Amygdala (tissue), 56 donors: ENCODE results near the gene EXT2.

Source experiments
- DNase-seq, 56 donors: peaks; one replicate each; lab custom pipeline; 2025; lab: John Stamatoyannopoulos, UW

Gene EXT2

GRCh38 chr11:44083906-44084305 is 11.6 kb upstream of the EXT2 start:
- DNase-seq = peak in 3 of 56 donors; percentile 7 to 11 (median 9)

- no peak for DNase-seq
These were observed 10.1 kb upstream of the EXT2 start for GRCh38 chr11:44085330-44085729.

DNA sequence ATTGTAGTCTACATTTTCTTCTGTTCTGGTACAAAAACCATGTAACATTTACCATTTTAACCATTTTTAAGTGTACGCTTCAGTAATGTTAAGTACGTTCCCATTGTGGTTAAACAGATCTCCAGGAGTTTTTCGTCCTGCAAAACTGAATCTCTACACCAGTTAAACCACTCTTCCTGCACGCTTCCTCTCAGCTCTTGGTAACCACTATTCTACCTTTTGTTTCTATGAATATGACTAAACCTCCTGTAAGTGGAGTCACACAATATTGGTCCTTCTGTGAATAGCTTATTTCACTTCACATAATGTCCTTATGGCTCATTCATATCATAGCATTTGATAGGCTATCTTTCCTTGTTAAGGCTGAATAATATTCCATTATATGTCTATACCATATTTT is 7.1 kb upstream of the EXT2 start:
- DNase-seq = no peak

GRCh38 chr11:44088871-44089270 is 6.6 kb upstream of the EXT2 start:
- DNase-seq = no peak

GRCh38 chr11:44090539-44090938 is 4.9 kb upstream of the EXT2 start:
- no peak for DNase-seq

- DNase-seq = peak in 50 of 56 donors; percentile 10 to 92 (median 54)
These were observed 1.1 kb upstream of the EXT2 start for GRCh38 chr11:44094260-44094868.

DNA sequence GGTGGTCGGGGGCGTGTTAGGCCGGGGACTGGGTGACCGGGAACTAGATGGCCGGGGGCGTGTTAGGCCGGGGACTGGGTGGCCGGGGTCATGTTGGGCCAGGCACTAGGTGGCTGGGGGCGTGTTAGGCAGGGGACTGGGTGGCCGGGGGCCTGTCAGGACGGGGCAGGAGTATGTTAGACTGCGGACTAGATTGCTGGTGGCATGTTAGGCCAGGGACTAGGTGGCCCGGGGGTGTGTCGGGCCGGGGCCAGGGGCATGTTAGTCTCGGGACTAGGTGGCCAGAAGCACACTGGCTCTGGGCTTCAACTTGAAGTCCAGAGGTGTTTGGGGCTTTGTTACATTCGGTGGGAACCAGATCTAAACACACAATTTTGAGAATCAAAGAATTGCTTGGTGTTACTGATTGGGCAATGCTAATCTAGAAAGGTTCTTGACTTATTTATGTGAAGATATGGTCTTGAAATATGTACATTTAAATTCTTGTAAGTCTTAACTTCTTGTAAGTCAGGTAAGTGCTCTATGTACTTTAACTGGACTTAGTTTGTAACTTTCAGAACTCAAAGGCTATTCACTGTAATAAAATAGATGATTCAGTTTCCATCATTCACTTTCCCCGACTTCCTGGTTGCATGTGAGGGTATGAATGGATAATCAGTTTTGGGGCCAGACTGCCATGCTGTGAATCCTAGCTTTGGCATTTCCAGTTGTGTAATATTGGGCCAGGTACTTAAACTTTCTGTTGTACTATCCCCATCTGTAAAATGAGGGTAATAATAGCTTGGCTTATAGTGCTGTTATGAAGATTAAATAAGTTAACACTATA is 1.1 kb downstream of the EXT2 start:
- DNase-seq = peak in 1 of 56 donors; percentile 28

GRCh38 chr11:44097821-44098220 is 2.3 kb downstream of the EXT2 start:
- no peak for DNase-seq

GRCh38 chr11:44101098-44101497 is 5.6 kb downstream of the EXT2 start:
- no peak for DNase-seq

GRCh38 chr11:44104481-44105294 is 9.2 kb downstream of the EXT2 start:
- no peak for DNase-seq

DNA sequence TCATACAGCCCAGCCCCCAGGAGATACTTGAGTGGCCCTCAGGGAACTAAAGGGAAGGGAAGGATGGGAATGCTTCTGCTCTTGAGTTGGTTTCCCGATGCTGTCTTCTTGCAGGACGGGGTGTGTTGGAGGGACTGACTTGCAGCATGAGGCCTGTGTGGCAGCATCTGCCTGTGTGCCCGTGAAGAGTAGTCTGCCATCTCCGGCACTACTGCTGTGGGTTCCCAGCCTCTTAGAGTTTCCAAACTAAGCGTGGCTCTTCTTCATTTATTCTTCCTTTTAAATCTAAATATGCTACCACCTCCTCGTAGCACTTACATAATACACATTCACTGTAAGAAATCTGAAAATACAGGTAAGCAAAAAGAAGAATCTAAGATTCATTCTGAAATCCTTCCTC is 12.8 kb downstream of the EXT2 start:
- no peak for DNase-seq

GRCh38 chr11:44110231-44110679 is 14.8 kb downstream of the EXT2 start:
- peak in 24 of 56 donors; percentile 1 to 62 (median 16) for DNase-seq

DNA sequence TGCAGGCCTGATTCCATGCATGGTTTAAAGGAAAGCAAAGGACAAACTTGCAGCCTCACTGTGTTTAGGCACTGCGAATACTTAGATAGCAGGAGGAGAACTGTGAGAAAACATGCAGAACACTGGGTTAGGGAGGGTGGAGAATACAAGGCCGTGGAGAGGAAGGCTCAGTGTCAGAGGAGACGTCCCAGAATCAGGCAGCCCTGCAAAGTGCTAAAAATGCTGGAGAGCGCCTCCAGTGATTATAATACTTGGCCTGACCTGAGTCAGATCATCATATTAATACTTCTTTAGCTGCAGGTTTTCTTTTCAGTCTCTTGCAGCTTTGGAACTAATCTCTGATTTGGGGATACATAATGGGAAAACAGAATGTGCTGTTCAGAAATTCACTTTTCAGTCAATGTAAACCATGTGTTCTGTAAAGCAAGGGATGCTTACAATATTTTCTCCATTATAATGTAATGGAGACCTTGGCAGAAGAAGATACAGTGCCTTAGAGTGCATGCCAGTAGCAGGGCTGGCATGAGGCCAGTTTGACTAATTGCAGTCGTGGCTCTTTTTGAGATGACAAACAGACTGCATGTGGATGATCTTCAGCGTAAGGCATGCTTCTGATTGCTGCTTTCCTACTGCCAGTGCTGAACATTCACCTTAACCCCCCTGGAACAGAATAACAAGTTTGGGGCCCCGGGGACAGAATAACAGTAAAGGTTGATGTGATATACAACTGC is 16.8 kb downstream of the EXT2 start:
- peak in 8 of 56 donors; percentile 3 to 58 (median 14) for DNase-seq

DNA sequence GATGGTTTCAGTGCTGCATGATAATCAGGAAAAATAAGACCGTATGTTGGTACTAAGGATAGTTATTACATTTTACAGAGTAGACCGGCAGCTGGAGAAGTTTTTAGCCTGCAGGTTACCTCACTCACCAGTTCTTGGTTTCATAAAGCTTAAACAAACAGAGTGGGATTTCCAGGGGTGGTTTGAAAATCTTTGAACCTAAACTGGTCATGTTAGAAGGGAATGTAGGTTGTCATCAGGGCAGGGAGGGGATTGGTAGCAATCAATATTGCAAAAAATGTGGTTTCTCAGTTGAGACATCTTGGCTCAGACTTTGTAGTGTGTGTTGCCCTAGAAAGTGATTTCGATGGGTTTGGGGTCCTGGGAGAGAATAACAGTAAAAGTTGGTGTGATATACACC is 17.5 kb downstream of the EXT2 start:
- no peak for DNase-seq

DNA sequence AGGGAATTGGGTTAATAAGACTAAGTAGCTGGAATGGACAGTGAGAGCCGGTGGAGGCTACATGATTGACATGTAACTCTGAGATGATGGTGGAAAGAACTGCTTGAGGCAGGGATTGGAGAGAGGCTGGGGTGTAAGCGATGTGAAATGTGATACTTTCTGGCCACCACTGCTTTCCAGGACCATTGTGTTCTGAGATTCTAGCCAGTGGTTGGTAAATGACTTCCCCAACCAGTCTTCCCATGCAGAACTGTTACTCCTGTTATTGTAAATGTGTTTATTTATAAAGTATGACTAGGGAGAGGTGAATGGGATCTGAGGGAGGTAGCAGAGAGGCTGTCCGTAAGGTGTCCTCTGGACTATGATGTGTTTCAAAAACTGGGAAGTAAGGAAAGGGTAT is 18.1 kb downstream of the EXT2 start:
- DNase-seq = no peak

- no peak for DNase-seq
These were observed 20.9 kb downstream of the EXT2 start for GRCh38 chr11:44116234-44116830.

DNA sequence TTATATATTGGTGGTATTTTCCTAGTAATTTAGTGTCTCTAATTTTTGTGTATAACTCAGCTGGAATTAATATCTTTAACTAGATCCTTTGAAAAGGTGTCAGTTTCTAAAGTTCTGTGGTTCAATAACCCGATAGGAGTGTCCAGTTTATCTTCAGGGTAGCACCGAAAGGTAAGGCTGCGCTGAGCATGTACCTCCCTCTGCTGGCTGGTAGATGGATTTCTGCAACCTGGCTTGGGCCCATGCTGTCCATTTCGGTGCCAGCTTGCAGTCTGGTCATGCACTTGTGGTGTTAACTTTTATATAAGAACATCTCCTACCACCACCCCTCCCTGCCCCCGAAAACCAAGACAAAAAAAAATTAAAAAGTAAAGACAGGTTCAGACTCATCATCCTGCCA is 24.7 kb downstream of the EXT2 start:
- no peak for DNase-seq

DNA sequence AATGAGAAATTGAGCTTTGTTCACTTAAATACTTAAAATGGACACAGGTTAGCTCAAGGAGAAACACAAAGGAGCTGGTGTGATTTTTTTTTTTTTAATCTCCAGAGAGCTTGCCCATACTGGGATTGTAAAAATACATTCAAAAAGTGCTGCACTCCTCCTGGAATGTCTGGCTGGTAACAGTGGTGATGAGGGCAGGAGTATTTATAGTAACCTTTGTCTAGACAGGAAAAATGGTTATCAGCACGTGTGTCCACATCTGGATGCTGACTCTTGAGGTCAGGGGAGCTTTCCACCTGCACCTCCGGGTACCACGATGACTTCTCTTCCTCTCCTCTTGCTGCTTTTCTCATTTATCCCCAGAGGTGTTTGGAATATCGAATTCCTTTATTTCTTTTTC is 30.1 kb downstream of the EXT2 start:
- DNase-seq = no peak

GRCh38 chr11:44126304-44126703 is 30.8 kb downstream of the EXT2 start:
- DNase-seq = no peak

GRCh38 chr11:44127130-44127529 is 31.7 kb downstream of the EXT2 start:
- DNase-seq = no peak
